PC-3 (cell line): ENCODE measurements around the gene APCDD1L. TPM values are rescaled to one million over a fixed set of nuclear protein-coding genes. Genes with fewer than 3 reads are reported as not detected.

Source experiments
- ATAC-seq: fragments of 200-7000 bp; cut with Tn5 transposase; 2 replicates; pipeline ENCODE4 v1.9.1; 2020; ENCODE audit warnings: mild to moderate bottlenecking, moderate library complexity
- BruUV-seq: library from RNA; stranded (reverse); fragments of 400-500 nt; replicated peaks from 2 replicates; lab custom pipeline; 2021; lab: Mats Ljungman, UMichigan
- CTCF ChIA-PET: fragments of 300-600 bp; sonication (Branson Sonifier 250); formaldehyde crosslinking; loops from one replicate; lab custom pipeline; 2022; ENCODE audit warnings: antibody characterized with exemption; lab: Charles Lee
- POLR2A ChIA-PET: fragments of 300-600 bp; sonication (Branson Sonifier 250); formaldehyde crosslinking; loops from one replicate; lab custom pipeline; 2022; ENCODE audit warnings: antibody characterized with exemption; ENCODE audit not compliant: unreplicated experiment; lab: Charles Lee
- DNase-seq: peaks from one replicate; pipeline ENCODE4 v3.0.0-alpha.2; 2015
- H2AFZ ChIP-seq: fragments of 300-600 bp; sonication (generic); 2 replicates; pipeline ENCODE4 v1.6.0; 2016; ENCODE audit warnings: antibody characterized with exemption, low read length
- H3F3A ChIP-seq: fragments of 300-600 bp; sonication (generic); one replicate; pipeline ENCODE4 v1.6.0; 2017; ENCODE audit warnings: antibody characterized with exemption, low read length, control low read depth, mild to moderate bottlenecking; ENCODE audit not compliant: unreplicated experiment
- H3K27ac ChIP-seq: fragments of 300-600 bp; sonication (generic); 2 replicates; pipeline ENCODE4 v1.5.1; 2016; ENCODE audit warnings: mild to moderate bottlenecking, low read length
- H3K27me3 ChIP-seq: fragments of 300-600 bp; sonication (generic); 2 replicates; pipeline ENCODE4 v1.6.1; 2016; ENCODE audit warnings: low read length, mixed read lengths
- H3K36me3 ChIP-seq: fragments of 300-600 bp; sonication (generic); 2 replicates; pipeline ENCODE4 v1.6.1; 2016; ENCODE audit warnings: low read depth, mixed run types, low read length, mixed read lengths
- H3K4me1 ChIP-seq: fragments of 300-600 bp; sonication (generic); 2 replicates; pipeline ENCODE4 v1.5.1; 2016; ENCODE audit warnings: low read length; ENCODE audit not compliant: insufficient read depth
- H3K4me2 ChIP-seq: fragments of 300-600 bp; sonication (generic); 2 replicates; pipeline ENCODE4 v1.6.0; 2016; ENCODE audit warnings: low read length
- H3K4me3 ChIP-seq: fragments of 300-600 bp; sonication (generic); 2 replicates; pipeline ENCODE4 v1.5.1; 2016; ENCODE audit warnings: mild to moderate bottlenecking, low read length, mixed read lengths
- H3K79me2 ChIP-seq: fragments of 300-600 bp; sonication (generic); 2 replicates; pipeline ENCODE4 v1.6.1; 2017; ENCODE audit warnings: low read length, mixed read lengths
- H3K9ac ChIP-seq: fragments of 300-600 bp; sonication (generic); 2 replicates; pipeline ENCODE4 v1.6.0; 2016; ENCODE audit warnings: mild to moderate bottlenecking, low read length
- H3K9me2 ChIP-seq: fragments of 300-600 bp; sonication (generic); replicated peaks from 2 replicates; pipeline ENCODE4 v1.6.1; 2016; ENCODE audit warnings: mixed run types, low read length, mixed read lengths
- H3K9me3 ChIP-seq: fragments of 300-600 bp; sonication (generic); 2 replicates; pipeline ENCODE4 v1.6.1; 2016; ENCODE audit warnings: low read length, mixed read lengths
- H4K20me1 ChIP-seq: fragments of 300-600 bp; sonication (generic); 2 replicates; pipeline ENCODE4 v1.6.1; 2016; ENCODE audit warnings: low read length, mixed read lengths
- CTCF ChIP-seq: fragments of 300-600 bp; sonication (generic); conservative IDR thresholded peaks from 2 replicates; pipeline ENCODE4 v1.5.1; 2017; ENCODE audit warnings: antibody characterized with exemption, low read depth, mild to moderate bottlenecking, low read length
- EZH2 ChIP-seq: fragments of 300-600 bp; sonication (generic); IDR thresholded peaks from one replicate; pipeline ENCODE4 v1.6.1; 2017; ENCODE audit warnings: antibody characterized with exemption, mild to moderate bottlenecking, low read length; ENCODE audit not compliant: unreplicated experiment
- EZH2phosphoT487 ChIP-seq: fragments of 300-600 bp; sonication (generic); IDR thresholded peaks from 2 replicates; pipeline ENCODE4 v1.6.1; 2018; ENCODE audit warnings: mild to moderate bottlenecking, antibody characterized with exemption, low read length, borderline replicate concordance
- intact Hi-C: fragments of 100-400 bp; cut with micrococcal nuclease; formaldehyde crosslinking; loops from 2 replicates; pipeline ENCODE4 v1.9.0; 2023
- total RNA-seq: library from RNA; depleted of rRNA; stranded (reverse); fragments of >200 nt; gene quantifications from 2 replicates; pipeline ENCODE4 v1.2.3, GENCODE V29; 2014

Gene APCDD1L
- total RNA-seq, 1 experiment from 2014 or later, result 2.0 TPM

GRCh38 chr20:58492795-58493524, 22.2 kb downstream of the APCDD1L start:
- ChIA-PET CTCF (no interaction called here), POLR2A (no interaction called here)
- no peak overlapping the region for H3K9ac ChIP-seq
- no peaks in the 10 kb centered on the region for H3K79me2 ChIP-seq
- H3F3A ChIP-seq, result no peaks in the 10 kb centered on the region
- H4K20me1 ChIP-seq, result no peaks in the 10 kb centered on the region
- H3K27ac ChIP-seq, result no peak overlapping the region
- no peaks in the 10 kb centered on the region for H3K27me3 ChIP-seq
- H3K4me2 ChIP-seq, result no peak overlapping the region
- BruUV-seq, result no TSS peak
- DNase-seq (peak; percentile 19), ATAC-seq (peak; percentile 74)
- no peaks in the 10 kb centered on the region for H3K9me3 ChIP-seq
- TF ChIP-seq EZH2phosphoT487 (no peak), EZH2 (no peak), CTCF (no peak)
- H2AFZ ChIP-seq, result no peak overlapping the region
- H3K4me3 ChIP-seq, result no peak overlapping the region
- H3K4me1 ChIP-seq, result no peaks in the 10 kb centered on the region
- no peaks in the 10 kb centered on the region for H3K9me2 ChIP-seq
- H3K36me3 ChIP-seq, result no peaks in the 10 kb centered on the region
- intact Hi-C loops, result no loop called here

GRCh38 chr20:58492074-58492718, 23.0 kb downstream of the APCDD1L start:
- ATAC-seq (peak; percentile 49), DNase-seq (no peak)
- CTCF ChIA-PET, result no interaction called here
- Histone ChIP-seq H3K4me1 (no peaks in the 10 kb centered on the region), H3K9ac (no peak overlapping the region), H3K9me3 (no peaks in the 10 kb centered on the region), H3K27me3 (no peaks in the 10 kb centered on the region), H3K36me3 (no peaks in the 10 kb centered on the region), H2AFZ (no peak overlapping the region), H3K4me3 (no peak overlapping the region), H3K27ac (no peak overlapping the region), H4K20me1 (no peaks in the 10 kb centered on the region), H3K79me2 (no peaks in the 10 kb centered on the region), H3F3A (no peaks in the 10 kb centered on the region), H3K9me2 (no peaks in the 10 kb centered on the region), H3K4me2 (no peak overlapping the region)
- TF ChIP-seq EZH2, result no peak
- no peak for TF ChIP-seq CTCF
- no peak for TF ChIP-seq EZH2phosphoT487
- POLR2A ChIA-PET, result no interaction called here
- no TSS peak for BruUV-seq
- intact Hi-C loops, result no loop called here

- no peaks in the 10 kb centered on the region for H3K9me2 ChIP-seq
- H3K79me2 ChIP-seq, result no peaks in the 10 kb centered on the region
- H3F3A ChIP-seq, result no peaks in the 10 kb centered on the region
- no peak overlapping the region for H3K27ac ChIP-seq
- ChIA-PET CTCF (no interaction called here), POLR2A (no interaction called here)
- DNase-seq (no peak), ATAC-seq (no peak)
- peaks cover 5% of the 10 kb centered on the region for H3K4me1 ChIP-seq
- no peaks in the 10 kb centered on the region for H3K27me3 ChIP-seq
- no peak overlapping the region for H3K4me3 ChIP-seq
- H3K9me3 ChIP-seq, result peaks cover 5% of the 10 kb centered on the region; the same call in 1 of the 2 replicates
- BruUV-seq, result no TSS peak
- no peak overlapping the region for H3K4me2 ChIP-seq
- intact Hi-C loops, result no loop called here
- no peak overlapping the region for H3K9ac ChIP-seq
- TF ChIP-seq CTCF, result no peak
- no peak for TF ChIP-seq EZH2
- TF ChIP-seq EZH2phosphoT487, result no peak
- no peaks in the 10 kb centered on the region for H3K36me3 ChIP-seq
- H2AFZ ChIP-seq, result no peak overlapping the region
- no peaks in the 10 kb centered on the region for H4K20me1 ChIP-seq
Observed at GRCh38 chr20:58486207-58486606, 29.0 kb downstream of the APCDD1L start.
